ENCODE results near the gene KLHL28.
A peak's percentile ranks its signal among the peaks of the same experiment; 100 is the strongest.

Gene KLHL28

DNA sequence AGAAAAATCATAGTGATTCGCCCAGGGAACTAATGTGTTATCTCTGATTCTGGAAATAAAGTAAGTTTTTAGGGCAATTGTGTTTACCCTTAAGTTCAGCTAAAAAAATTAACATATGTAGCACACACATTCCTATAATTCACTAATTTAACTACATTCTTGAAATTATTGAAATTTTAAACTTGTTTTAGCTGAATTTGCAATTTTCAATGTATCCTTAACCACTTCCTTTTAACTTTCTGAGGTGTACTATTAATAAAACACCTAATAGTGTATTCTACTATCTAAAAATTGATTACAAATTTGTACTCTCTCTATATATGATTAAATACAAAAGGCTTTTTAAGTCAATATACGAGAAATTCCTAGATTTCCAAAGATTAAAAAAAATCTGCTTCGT is 2.2 kb downstream of the KLHL28 start:
- no peaks in the 10 kb centered on the region for H3K9me3 ChIP-seq (ENCODE audit: insufficient read depth, low read depth, low read length)
- no peak overlapping the region for H2AFZ ChIP-seq (ENCODE audit: low read length)
- H3K9ac ChIP-seq (ENCODE audit: low read depth, low read length, poor library complexity, severe bottlenecking): peak overlapping the region; percentile 80
- H4K20me1 ChIP-seq (ENCODE audit: insufficient read depth, low read length, poor library complexity, severe bottlenecking): peaks cover 67% of the 10 kb centered on the region
- peaks cover 56% of the 10 kb centered on the region for H3K4me1 ChIP-seq (ENCODE audit: insufficient read depth, low read length, poor library complexity, severe bottlenecking)
- H3K4me2 ChIP-seq (ENCODE audit: low read depth, low read length, poor library complexity, severe bottlenecking): peak overlapping the region; percentile 80
- H3F3A ChIP-seq (ENCODE audit: low read depth): no peaks in the 10 kb centered on the region
- H3K4me3 ChIP-seq (ENCODE audit: low read length, poor library complexity, severe bottlenecking): peak overlapping the region; percentile 94
- TF ChIP-seq, protein P1, sequence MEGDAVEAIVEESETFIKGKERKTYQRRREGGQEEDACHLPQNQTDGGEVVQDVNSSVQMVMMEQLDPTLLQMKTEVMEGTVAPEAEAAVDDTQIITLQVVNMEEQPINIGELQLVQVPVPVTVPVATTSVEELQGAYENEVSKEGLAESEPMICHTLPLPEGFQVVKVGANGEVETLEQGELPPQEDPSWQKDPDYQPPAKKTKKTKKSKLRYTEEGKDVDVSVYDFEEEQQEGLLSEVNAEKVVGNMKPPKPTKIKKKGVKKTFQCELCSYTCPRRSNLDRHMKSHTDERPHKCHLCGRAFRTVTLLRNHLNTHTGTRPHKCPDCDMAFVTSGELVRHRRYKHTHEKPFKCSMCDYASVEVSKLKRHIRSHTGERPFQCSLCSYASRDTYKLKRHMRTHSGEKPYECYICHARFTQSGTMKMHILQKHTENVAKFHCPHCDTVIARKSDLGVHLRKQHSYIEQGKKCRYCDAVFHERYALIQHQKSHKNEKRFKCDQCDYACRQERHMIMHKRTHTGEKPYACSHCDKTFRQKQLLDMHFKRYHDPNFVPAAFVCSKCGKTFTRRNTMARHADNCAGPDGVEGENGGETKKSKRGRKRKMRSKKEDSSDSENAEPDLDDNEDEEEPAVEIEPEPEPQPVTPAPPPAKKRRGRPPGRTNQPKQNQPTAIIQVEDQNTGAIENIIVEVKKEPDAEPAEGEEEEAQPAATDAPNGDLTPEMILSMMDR (conservative IDR thresholded peaks at IDR 0.05; ENCODE audit: low read length): no peak
- TF ChIP-seq EZH2phosphoT487 (IDR thresholded peaks at IDR 0.05; ENCODE audit: borderline replicate concordance): no peak
- H3K27me3 ChIP-seq (ENCODE audit: insufficient read depth, low read length, poor library complexity, severe bottlenecking): no peaks in the 10 kb centered on the region
- H3K9me2 ChIP-seq (replicated peaks; ENCODE audit: low read depth, low read length): no peaks in the 10 kb centered on the region
- no peaks in the 10 kb centered on the region for H3K36me3 ChIP-seq (ENCODE audit: insufficient read depth, low read length)
- peaks cover 73% of the 10 kb centered on the region for H3K79me2 ChIP-seq (ENCODE audit: insufficient read depth, low read length)

DNA sequence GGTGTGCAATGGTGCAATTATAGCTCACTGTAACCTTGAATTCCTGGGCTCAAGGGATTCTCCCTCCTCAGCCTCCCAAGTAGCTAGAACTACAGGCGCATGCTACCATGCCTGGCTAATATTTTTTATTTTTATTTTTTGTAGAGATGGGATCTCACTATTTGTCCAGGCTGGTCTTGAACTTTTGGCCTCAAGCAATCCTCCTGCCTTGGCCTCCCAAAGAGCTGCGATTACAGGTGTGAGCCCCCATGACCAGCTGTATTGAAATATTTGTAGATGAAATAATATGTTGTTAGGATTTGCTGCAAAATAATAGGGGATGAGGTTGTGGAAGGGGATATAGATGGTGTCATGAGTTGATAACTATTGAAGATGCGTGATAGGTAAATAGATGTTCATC is 4.9 kb downstream of the KLHL28 start:
- Histone ChIP-seq H3K79me2 (ENCODE audit: insufficient read depth, low read length) (peaks cover 84% of the 10 kb centered on the region), H3K9me2 (replicated peaks; ENCODE audit: low read depth, low read length) (no peaks in the 10 kb centered on the region), H3K9me3 (ENCODE audit: insufficient read depth, low read depth, low read length) (no peaks in the 10 kb centered on the region), H3K4me2 (ENCODE audit: low read depth, low read length, poor library complexity, severe bottlenecking) (peak overlapping the region; percentile 76), H3K9ac (ENCODE audit: low read depth, low read length, poor library complexity, severe bottlenecking) (no peak overlapping the region), H2AFZ (ENCODE audit: low read length) (no peak overlapping the region), H3K4me1 (ENCODE audit: insufficient read depth, low read length, poor library complexity, severe bottlenecking) (peaks cover 67% of the 10 kb centered on the region), H3K27me3 (ENCODE audit: insufficient read depth, low read length, poor library complexity, severe bottlenecking) (no peaks in the 10 kb centered on the region), H3F3A (ENCODE audit: low read depth) (no peaks in the 10 kb centered on the region), H4K20me1 (ENCODE audit: insufficient read depth, low read length, poor library complexity, severe bottlenecking) (peaks cover 79% of the 10 kb centered on the region), H3K36me3 (ENCODE audit: insufficient read depth, low read length) (0 out of 2 replicates have a peak, but pooled peaks cover 2% of the 10 kb centered on the region), H3K4me3 (ENCODE audit: low read length, poor library complexity, severe bottlenecking) (peak overlapping the region; percentile 54)
- TF ChIP-seq, protein P1 (conservative IDR thresholded peaks at IDR 0.05; ENCODE audit: low read length): no peak

DNA sequence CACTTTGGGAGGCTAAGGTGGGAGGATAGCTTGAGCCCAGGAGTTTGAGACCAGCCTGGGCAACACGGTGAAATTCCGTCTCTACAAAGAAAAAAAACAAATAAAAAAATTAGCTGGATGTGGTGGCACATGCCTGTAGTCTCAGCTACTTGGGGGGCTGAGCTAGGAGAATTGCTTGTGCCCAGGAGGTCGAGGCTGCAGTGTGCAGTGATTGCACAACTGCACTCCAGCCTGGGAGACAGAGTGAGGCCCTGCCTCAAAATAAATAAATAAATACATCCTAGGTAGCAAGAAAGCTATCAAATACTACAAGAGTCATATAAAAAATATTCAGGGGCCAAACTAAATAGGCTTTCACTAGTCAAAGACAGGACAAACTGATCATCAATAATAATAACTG is 6.2 kb downstream of the KLHL28 start:
- Histone ChIP-seq H3K79me2 (ENCODE audit: insufficient read depth, low read length) (peaks cover 88% of the 10 kb centered on the region), H3K9me3 (ENCODE audit: insufficient read depth, low read depth, low read length) (no peaks in the 10 kb centered on the region), H3K4me1 (ENCODE audit: insufficient read depth, low read length, poor library complexity, severe bottlenecking) (peaks cover 67% of the 10 kb centered on the region), H3K27me3 (ENCODE audit: insufficient read depth, low read length, poor library complexity, severe bottlenecking) (no peaks in the 10 kb centered on the region), H2AFZ (ENCODE audit: low read length) (no peak overlapping the region), H3F3A (ENCODE audit: low read depth) (no peaks in the 10 kb centered on the region), H3K4me2 (ENCODE audit: low read depth, low read length, poor library complexity, severe bottlenecking) (peak overlapping the region; percentile 76), H3K4me3 (ENCODE audit: low read length, poor library complexity, severe bottlenecking) (peak overlapping the region; percentile 8), H3K9ac (ENCODE audit: low read depth, low read length, poor library complexity, severe bottlenecking) (no peak overlapping the region), H3K9me2 (replicated peaks; ENCODE audit: low read depth, low read length) (no peaks in the 10 kb centered on the region), H4K20me1 (ENCODE audit: insufficient read depth, low read length, poor library complexity, severe bottlenecking) (peaks cover 69% of the 10 kb centered on the region), H3K36me3 (ENCODE audit: insufficient read depth, low read length) (0 out of 2 replicates have a peak, but pooled peaks cover 2% of the 10 kb centered on the region)
- TF ChIP-seq, protein P1 (conservative IDR thresholded peaks at IDR 0.05; ENCODE audit: low read length): no peak
- no peak for TF ChIP-seq EZH2phosphoT487 (IDR thresholded peaks at IDR 0.05; ENCODE audit: borderline replicate concordance)

Measured in Loucy (cell line).